ENCODE data around the gene DISP2. TPM values are rescaled to one million over a fixed set of nuclear protein-coding genes. Genes with fewer than 3 reads are reported as not detected.

Gene DISP2
- total and polyA plus RNA-seq, 2 experiments from 2014 or later, result 1.3 to 2.2 TPM

- Histone ChIP-seq H3K9me2 (ENCODE audit: insufficient read depth) (no peaks in the 10 kb centered on the region), H3K27me3 (ENCODE audit: insufficient read depth) (0 out of 2 replicates have a peak, but pooled peaks cover 5% of the 10 kb centered on the region), H3K36me3 (ENCODE audit: insufficient read depth) (no peaks in the 10 kb centered on the region), H4K20me1 (replicated peaks; ENCODE audit: insufficient read depth) (no peaks in the 10 kb centered on the region), H2AFZ (no peak overlapping the region), H3K27ac (ENCODE audit: low read depth) (no peak overlapping the region), H3K4me1 (ENCODE audit: insufficient read depth) (peaks cover 23% of the 10 kb centered on the region), H3K4me3 (no peak overlapping the region), H3F3A (replicated peaks; ENCODE audit: low read depth) (peaks cover 18% of the 10 kb centered on the region), H3K79me2 (replicated peaks; ENCODE audit: insufficient read depth) (no peaks in the 10 kb centered on the region), H3K4me2 (no peak overlapping the region)
- Mint-ChIP-seq H3K9me3 (no peaks in the 10 kb centered on the region), H3K36me3 (ENCODE audit: low read depth) (no peaks in the 10 kb centered on the region), H3K27ac (no peak overlapping the region), H3K4me1 (peaks cover 18% of the 10 kb centered on the region), H3K27me3 (ENCODE audit: insufficient read depth, low read depth, poor library complexity) (peaks cover 22% of the 10 kb centered on the region), H3K4me3 (no peak overlapping the region)
- DNase-seq (ENCODE audit: low spot score), result no peak
- TF ChIP-seq ZNF462 (CRISPR knock-in tag; IDR thresholded peaks at IDR 0.05), result no peak
- no peak for TF ChIP-seq STAT1 (IDR thresholded peaks at IDR 0.05; ENCODE audit: unreplicated experiment)
- TF ChIP-seq CTCF (conservative IDR thresholded peaks at IDR 0.05; ENCODE audit: low read depth in 2 of 2), result no peak
- TF ChIP-seq EZH2phosphoT487 (IDR thresholded peaks at IDR 0.05; ENCODE audit: unreplicated experiment), result no peak
- TF ChIP-seq ZNF114 (CRISPR knock-in tag; IDR thresholded peaks at IDR 0.05), result no peak
- TF ChIP-seq NANOG (IDR thresholded peaks at IDR 0.05; ENCODE audit: borderline replicate concordance), result no peak
- no peak for TF ChIP-seq ZNF331 (CRISPR knock-in tag; IDR thresholded peaks at IDR 0.05; ENCODE audit: low read depth)
- no peak for TF ChIP-seq EZH2 (IDR thresholded peaks at IDR 0.05; ENCODE audit: low read depth, unreplicated experiment)
- ATAC-seq, result no peak
Measured at GRCh38 chr15:40424483-40425115, 66.6 kb downstream of the DISP2 start.

Data from GM23338 (cell line).